Neuronal stem cell (in vitro differentiated cells): ENCODE measurements around the gene RWDD4. TPM values are rescaled to one million over a fixed set of nuclear protein-coding genes. Genes with fewer than 3 reads are reported as not detected.

Experiments
- DNase-seq: peaks from one replicate; pipeline ENCODE4 v3.0.0-alpha.2; 2013; ENCODE audit warnings: low spot score
- H2AFZ ChIP-seq: one replicate; pipeline ENCODE4 v1.6.1; 2013; ENCODE audit warnings: mild to moderate bottlenecking, low read length, inconsistent platforms
- H2AK5ac ChIP-seq: 2 replicates; pipeline ENCODE4 v1.6.1; 2013; ENCODE audit warnings: low read depth, mild to moderate bottlenecking, inconsistent platforms, low read length, moderate library complexity, mixed read lengths
- H2BK120ac ChIP-seq: 2 replicates; pipeline ENCODE4 v1.6.1; 2013; ENCODE audit warnings: low read depth, mild to moderate bottlenecking, inconsistent platforms, low read length, moderate library complexity, mixed read lengths
- H2BK12ac ChIP-seq: one replicate; pipeline ENCODE4 v1.6.1; 2013; ENCODE audit warnings: low read length, inconsistent platforms
- H2BK15ac ChIP-seq: 2 replicates; pipeline ENCODE4 v1.6.1; 2013; ENCODE audit warnings: mild to moderate bottlenecking, low read length, inconsistent platforms, mixed read lengths
- H2BK5ac ChIP-seq: one replicate; pipeline ENCODE4 v1.6.1; 2013; ENCODE audit warnings: inconsistent platforms, mild to moderate bottlenecking, low read length, moderate library complexity
- H3K14ac ChIP-seq: one replicate; pipeline ENCODE4 v1.6.1; 2013; ENCODE audit warnings: low read length, inconsistent platforms
- H3K18ac ChIP-seq: 2 replicates; pipeline ENCODE4 v1.6.1; 2013; ENCODE audit warnings: low read length, inconsistent platforms
- H3K23ac ChIP-seq: 2 replicates; pipeline ENCODE4 v1.6.1; 2013; ENCODE audit warnings: low read depth, mild to moderate bottlenecking, mixed read lengths, low read length, inconsistent platforms; ENCODE audit not compliant: poor library complexity
- H3K27ac ChIP-seq: replicated peaks from 3 replicates; pipeline ENCODE4 v1.5.1; 2013; ENCODE audit warnings: low read length, inconsistent platforms
- H3K27me3 ChIP-seq, 3 experiments: 2 replicates each; pipeline ENCODE4 v1.6.1; 2013; ENCODE audit warnings: low read length in 3 of 3, mild to moderate bottlenecking in 2 of 3, inconsistent platforms in 1 of 3, low read depth in 1 of 3, mixed read lengths in 1 of 3, moderate library complexity in 1 of 3; ENCODE audit not compliant: control insufficient read depth in 3 of 3, insufficient read depth in 3 of 3
- H3K36me3 ChIP-seq, 2 donors: replicated peaks in 1 of 2; 2 replicates each; pipeline ENCODE4 v1.6.1; 2013; ENCODE audit warnings: low read length in 2 of 2; ENCODE audit not compliant: control insufficient read depth in 2 of 2, insufficient read depth in 2 of 2
- H3K4ac ChIP-seq: 2 replicates; pipeline ENCODE4 v1.6.1; 2013; ENCODE audit warnings: inconsistent platforms, mild to moderate bottlenecking, low read length, moderate library complexity
- H3K4me1 ChIP-seq, 2 donors: 1 replicate in 1 of 2; 2 replicates in 1 of 2; pipeline ENCODE4 v1.6.1; 2013; ENCODE audit warnings: low read length in 2 of 2, low read depth in 1 of 2; ENCODE audit not compliant: control insufficient read depth in 2 of 2, insufficient read depth in 1 of 2
- H3K4me2 ChIP-seq: one replicate; pipeline ENCODE4 v1.6.1; 2013; ENCODE audit warnings: mild to moderate bottlenecking, low read length, inconsistent platforms; ENCODE audit not compliant: insufficient read depth, poor library complexity, severe bottlenecking
- H3K4me3 ChIP-seq, 2 donors: 2 replicates each; pipeline ENCODE4 v1.5.1; 2013; ENCODE audit warnings: low read length in 2 of 2, mild to moderate bottlenecking in 2 of 2, inconsistent platforms in 1 of 2, moderate library complexity in 1 of 2
- H3K79me1 ChIP-seq: one replicate; pipeline ENCODE4 v1.6.1; 2013; ENCODE audit warnings: low read depth, mild to moderate bottlenecking, inconsistent platforms, low read length, moderate library complexity
- H3K9ac ChIP-seq: one replicate; pipeline ENCODE4 v1.6.1; 2013; ENCODE audit warnings: mild to moderate bottlenecking, low read depth, low read length, inconsistent platforms; ENCODE audit not compliant: poor library complexity
- H3K9me3 ChIP-seq, 2 donors: replicated peaks in 1 of 2; 2 replicates each; pipeline versions ENCODE3 to v1.6.1; 2013; ENCODE audit warnings: low read length in 2 of 2, mild to moderate bottlenecking in 2 of 2, inconsistent platforms in 1 of 2, low read depth in 1 of 2, mixed read lengths in 1 of 2, moderate library complexity in 1 of 2; ENCODE audit not compliant: control insufficient read depth in 2 of 2, insufficient read depth in 1 of 2
- H4K8ac ChIP-seq: one replicate; pipeline ENCODE4 v1.6.1; 2013; ENCODE audit warnings: low read depth, mild to moderate bottlenecking, inconsistent platforms, low read length, moderate library complexity
- H4K91ac ChIP-seq: one replicate; pipeline ENCODE4 v1.6.1; 2013; ENCODE audit warnings: low read length, low read depth, mild to moderate bottlenecking, inconsistent platforms; ENCODE audit not compliant: poor library complexity
- WGBS, 2 donors: extraction: QIAGEN DNeasy Blood & Tissue Kit; methylation state at CpG; one replicate each; pipeline ENCODE4 v1.1.7; 2013; ENCODE audit warnings: missing lambda C conversion rate in 2 of 2, mixed read lengths in 1 of 2; ENCODE audit not compliant: insufficient read length in 2 of 2, insufficient replicate concordance in 1 of 2; ENCODE audit errors: extremely low coverage in 2 of 2; 5-methylcytosine and 5-hydroxymethylcytosine counted together
- small RNA-seq: library from polyadenylated mRNA; stranded (forward); fragments of <200 nt; extraction: miRNeasy Mini kit (QIAGEN cat#:217004); gene quantifications from one replicate; pipeline ENCODE3, GENCODE V24; 2013; ENCODE audit not compliant: insufficient read depth

The RWDD4 gene

GRCh38 chr4:183594823-183595222 is 64.2 kb downstream of the RWDD4 start:
- no peak overlapping the region for H2BK5ac ChIP-seq
- H3K36me3 ChIP-seq: no peaks in the 10 kb centered on the region
- no peaks in the 10 kb centered on the region for H3K79me1 ChIP-seq
- H3K27ac ChIP-seq: no peak overlapping the region
- H3K18ac ChIP-seq: no peak overlapping the region
- no peak overlapping the region for H2BK15ac ChIP-seq
- no peak overlapping the region for H2AK5ac ChIP-seq
- H3K4me3 ChIP-seq: no peak overlapping the region
- no peak overlapping the region for H4K91ac ChIP-seq
- H3K4me2 ChIP-seq: no peak overlapping the region
- H3K23ac ChIP-seq: no peak overlapping the region
- H3K14ac ChIP-seq: no peak overlapping the region
- no CpG with 5 or more reads among the region's 3 CpGs for WGBS, 2 donors
- no peak for DNase-seq
- no peak overlapping the region for H3K4ac ChIP-seq
- peaks cover 2 to 3% of the 10 kb centered on the region in 2 donors for H3K4me1 ChIP-seq
- H3K9me3 ChIP-seq: no peaks in the 10 kb centered on the region
- H4K8ac ChIP-seq: no peak overlapping the region
- H2BK12ac ChIP-seq: no peak overlapping the region
- no peak overlapping the region for H2BK120ac ChIP-seq
- peaks cover 0 to 18% (median 0%) of the 10 kb centered on the region in 3 experiments for H3K27me3 ChIP-seq
- no peak overlapping the region for H2AFZ ChIP-seq
- H3K9ac ChIP-seq: no peak overlapping the region

- Histone ChIP-seq H3K23ac (no peak overlapping the region), H4K91ac (no peak overlapping the region), H3K4ac (no peak overlapping the region), H2BK15ac (no peak overlapping the region), H2BK5ac (no peak overlapping the region), H3K79me1 (no peaks in the 10 kb centered on the region), H4K8ac (no peak overlapping the region), H3K27me3 (peaks cover 0 to 7% (median 0%) of the 10 kb centered on the region in 3 experiments), H2BK12ac (no peak overlapping the region), H3K9ac (no peak overlapping the region), H3K4me1 (no peaks in the 10 kb centered on the region), H3K14ac (no peak overlapping the region), H2AK5ac (no peak overlapping the region), H3K36me3 (no peaks in the 10 kb centered on the region), H2BK120ac (no peak overlapping the region), H3K18ac (no peak overlapping the region), H3K4me2 (no peak overlapping the region), H3K4me3 (no peak overlapping the region), H3K27ac (no peak overlapping the region), H2AFZ (no peak overlapping the region), H3K9me3 (no peaks in the 10 kb centered on the region)
- DNase-seq: no peak
- WGBS, 2 donors: no CpG with 5 or more reads among the region's 4 CpGs
Measured at GRCh38 chr4:183591301-183591700, 67.7 kb downstream of the RWDD4 start.

Small RNAs within 50 kb of the gene (small RNA-seq; reads per million reads assigned to genes)
- gene RNU6-1053P (not detected), gene RNU6-335P (not detected), gene RNU6-479P (not detected)
